Measurements from ENCODE around the gene ARFGAP3.
"Not testable (repeated sequence)": the region's sequence is repeated elsewhere in the genome, so short reads cannot be mapped to it uniquely, and the experiment has no call there.

ARFGAP3 gene

DNA sequence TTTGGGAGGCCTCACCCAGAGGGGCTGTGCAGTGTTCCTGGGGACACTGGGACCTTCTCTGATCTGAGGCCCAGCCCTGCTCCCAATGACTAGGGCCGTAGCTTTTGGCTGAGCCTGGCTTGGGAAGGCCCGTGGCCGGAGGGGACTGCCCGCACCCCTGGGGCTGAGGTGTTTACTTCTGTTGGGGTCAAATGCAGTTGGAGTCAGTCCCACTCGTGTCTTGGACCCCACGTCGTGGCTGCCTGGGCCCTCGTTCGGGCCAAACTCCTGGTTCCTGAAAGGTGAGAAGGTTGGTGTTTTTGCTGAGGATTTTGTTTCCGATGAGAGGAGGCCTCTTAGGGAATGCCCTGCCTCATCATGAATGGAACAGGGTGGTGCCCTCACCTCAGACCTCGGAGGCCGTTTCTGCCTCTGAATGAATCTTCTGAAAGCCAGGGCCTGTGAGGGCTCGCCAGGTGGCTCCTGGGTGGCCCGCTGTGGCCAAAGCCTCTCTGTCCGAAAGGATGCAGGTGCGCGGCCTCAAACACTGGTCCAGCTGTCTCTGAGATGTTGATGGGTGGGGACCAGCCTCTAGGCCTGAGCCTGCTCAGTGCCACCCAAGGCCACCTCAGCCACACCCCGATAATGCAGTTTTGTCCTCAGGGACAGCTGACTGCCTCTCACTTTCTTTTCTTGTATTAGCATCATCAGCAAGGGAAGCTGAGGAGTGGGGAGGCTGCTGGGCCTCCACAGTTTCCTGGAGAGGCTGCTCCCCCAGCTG lies 96.1 kb downstream of the ARFGAP3 start:
- H3K4me3 ChIP-seq (ENCODE audit: low read depth in 1 of 2, low read length in 2 of 2): no peak overlapping the region
- H3K9ac ChIP-seq (ENCODE audit: low read depth, low read length): no peak overlapping the region
- no peaks in the 10 kb centered on the region for H3K27me3 ChIP-seq (ENCODE audit: insufficient read depth, low read length, poor library complexity)
- ATAC-seq (ENCODE audit: insufficient read depth, low read depth) (no peak), DNase-seq (no peak)
- H3K27ac ChIP-seq (ENCODE audit: low read length): no peak overlapping the region
- H2AFZ ChIP-seq (ENCODE audit: low read depth, low read length): no peak overlapping the region
- no peak for TF ChIP-seq CTCF (IDR thresholded peaks at IDR 0.05; ENCODE audit: borderline replicate concordance, extremely low read depth, low read length, poor library complexity, severe bottlenecking)
- TF ChIP-seq EZH2 (IDR thresholded peaks at IDR 0.05; ENCODE audit: borderline replicate concordance, low read depth, low read length, severe bottlenecking): no peak
- H3K9me3 ChIP-seq (ENCODE audit: insufficient read depth, low read length, severe bottlenecking): no peaks in the 10 kb centered on the region
- no peaks in the 10 kb centered on the region for H3K79me2 ChIP-seq (ENCODE audit: insufficient read depth, low read length)
- no peaks in the 10 kb centered on the region for H3K36me3 ChIP-seq (ENCODE audit: insufficient read depth, low read length)
- no peaks in the 10 kb centered on the region for H3K4me1 ChIP-seq (ENCODE audit: insufficient read depth, low read length)
- H3K4me2 ChIP-seq (ENCODE audit: insufficient read depth, low read length): no peak overlapping the region
- no peaks in the 10 kb centered on the region; the same call in 1 of the 2 replicates for H4K20me1 ChIP-seq (ENCODE audit: insufficient read depth, low read length)

DNA sequence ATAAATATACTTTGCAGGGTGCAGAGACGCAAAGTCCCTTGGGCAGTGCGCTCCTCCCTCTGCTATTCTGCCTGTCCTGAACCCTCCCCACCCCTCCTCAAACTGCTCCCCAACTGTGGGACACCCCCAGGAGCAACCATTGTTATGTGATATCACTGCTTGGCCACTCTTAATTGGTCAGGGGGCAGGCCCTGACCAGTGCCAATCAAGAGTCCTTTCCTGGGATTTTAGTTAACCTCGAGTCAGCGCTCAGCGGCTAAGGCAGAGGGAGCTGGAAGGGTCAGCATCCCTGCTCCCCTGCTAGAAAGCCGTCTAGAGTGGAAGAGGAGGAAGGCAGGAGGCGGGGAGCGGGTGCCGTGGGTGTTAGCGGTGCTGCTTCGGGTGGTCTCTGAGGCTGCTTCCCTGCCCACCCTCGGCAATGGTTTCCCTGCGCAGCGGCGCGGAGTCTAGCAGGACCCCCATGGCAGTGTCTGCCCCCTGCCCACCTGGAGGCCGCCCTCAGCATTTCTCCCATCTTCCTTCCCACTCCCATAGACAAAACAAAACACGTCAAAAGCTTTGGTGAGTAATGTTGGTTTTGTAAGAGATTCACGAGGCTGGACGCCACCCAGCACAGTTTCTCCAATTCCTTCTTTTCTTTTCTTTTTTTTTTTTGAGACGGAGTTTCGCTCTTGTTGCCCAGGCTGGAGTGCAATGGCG lies 98.0 kb downstream of the ARFGAP3 start:
- H3K4me3 ChIP-seq (ENCODE audit: low read depth in 1 of 2, low read length in 2 of 2): no peak overlapping the region
- H3K27me3 ChIP-seq (ENCODE audit: insufficient read depth, low read length, poor library complexity): no peaks in the 10 kb centered on the region
- no peak overlapping the region for H3K4me2 ChIP-seq (ENCODE audit: insufficient read depth, low read length)
- no peaks in the 10 kb centered on the region for H3K79me2 ChIP-seq (ENCODE audit: insufficient read depth, low read length)
- no peak for DNase-seq
- ATAC-seq (ENCODE audit: insufficient read depth, low read depth): no peak
- no peaks in the 10 kb centered on the region for H3K9me3 ChIP-seq (ENCODE audit: insufficient read depth, low read length, severe bottlenecking)
- no peak overlapping the region for H3K27ac ChIP-seq (ENCODE audit: low read length)
- H3K36me3 ChIP-seq (ENCODE audit: insufficient read depth, low read length): no peaks in the 10 kb centered on the region
- no peak overlapping the region for H2AFZ ChIP-seq (ENCODE audit: low read depth, low read length)
- H4K20me1 ChIP-seq (ENCODE audit: insufficient read depth, low read length): no peaks in the 10 kb centered on the region
- no peaks in the 10 kb centered on the region for H3K4me1 ChIP-seq (ENCODE audit: insufficient read depth, low read length)
- H3K9ac ChIP-seq (ENCODE audit: low read depth, low read length): no peak overlapping the region
- TF ChIP-seq CTCF (IDR thresholded peaks at IDR 0.05; ENCODE audit: borderline replicate concordance, extremely low read depth, low read length, poor library complexity, severe bottlenecking) (no peak), EZH2 (IDR thresholded peaks at IDR 0.05; ENCODE audit: borderline replicate concordance, low read depth, low read length, severe bottlenecking) (no peak)

- not testable (repeated sequence) for H3K36me3 ChIP-seq (ENCODE audit: insufficient read depth, low read length); H3K9me3 ChIP-seq (ENCODE audit: insufficient read depth, low read length, severe bottlenecking); H3K4me3 ChIP-seq (ENCODE audit: low read depth in 1 of 2, low read length in 2 of 2); ATAC-seq (ENCODE audit: insufficient read depth, low read depth); H3K9ac ChIP-seq (ENCODE audit: low read depth, low read length); H3K27ac ChIP-seq (ENCODE audit: low read length); DNase-seq; H3K27me3 ChIP-seq (ENCODE audit: insufficient read depth, low read length, poor library complexity); H4K20me1 ChIP-seq (ENCODE audit: insufficient read depth, low read length); H2AFZ ChIP-seq (ENCODE audit: low read depth, low read length); H3K4me1 ChIP-seq (ENCODE audit: insufficient read depth, low read length); H3K4me2 ChIP-seq (ENCODE audit: insufficient read depth, low read length); H3K79me2 ChIP-seq (ENCODE audit: insufficient read depth, low read length)
Measured at GRCh38 chr22:42755553-42755952, 101.5 kb downstream of the ARFGAP3 start.

DNA sequence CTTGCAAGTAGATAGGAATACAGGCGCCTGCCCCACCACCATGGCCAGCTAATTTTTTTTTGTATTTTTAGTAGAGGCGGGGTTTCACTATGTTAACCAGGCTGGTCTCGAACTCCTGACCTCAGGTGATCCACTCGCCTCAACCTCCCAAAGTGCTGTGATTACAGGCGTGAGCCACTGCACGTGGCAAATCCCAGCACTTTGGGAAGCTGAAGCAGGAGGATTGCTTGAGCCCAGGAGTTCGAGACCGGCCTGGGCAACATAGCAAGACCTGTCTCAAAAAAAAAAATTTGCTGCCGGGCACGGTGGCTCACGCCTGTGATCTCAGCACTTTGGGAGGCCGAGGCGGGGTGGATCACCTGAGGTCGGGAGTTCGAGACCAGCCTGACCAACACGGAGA lies 102.0 kb downstream of the ARFGAP3 start:
- H3K9me3 ChIP-seq (ENCODE audit: insufficient read depth, low read length, severe bottlenecking); H3K4me1 ChIP-seq (ENCODE audit: insufficient read depth, low read length); H3K9ac ChIP-seq (ENCODE audit: low read depth, low read length); H3K27ac ChIP-seq (ENCODE audit: low read length); ATAC-seq (ENCODE audit: insufficient read depth, low read depth); DNase-seq; H3K4me2 ChIP-seq (ENCODE audit: insufficient read depth, low read length); H3K4me3 ChIP-seq (ENCODE audit: low read depth in 1 of 2, low read length in 2 of 2); H3K36me3 ChIP-seq (ENCODE audit: insufficient read depth, low read length); H2AFZ ChIP-seq (ENCODE audit: low read depth, low read length); H3K79me2 ChIP-seq (ENCODE audit: insufficient read depth, low read length); H3K27me3 ChIP-seq (ENCODE audit: insufficient read depth, low read length, poor library complexity); H4K20me1 ChIP-seq (ENCODE audit: insufficient read depth, low read length): not testable (repeated sequence)
